ENCODE results near the gene ALOX5AP. TPM values are rescaled to one million over a fixed set of nuclear protein-coding genes. Genes with fewer than 3 reads are reported as not detected.

ALOX5AP gene
- total and polyA plus RNA-seq, 9 of the 15 experiments (the other 6 are each of a cell fraction or from before 2014, with no cell fraction given) = 0.31 TPM; not detected in 8

DNA sequence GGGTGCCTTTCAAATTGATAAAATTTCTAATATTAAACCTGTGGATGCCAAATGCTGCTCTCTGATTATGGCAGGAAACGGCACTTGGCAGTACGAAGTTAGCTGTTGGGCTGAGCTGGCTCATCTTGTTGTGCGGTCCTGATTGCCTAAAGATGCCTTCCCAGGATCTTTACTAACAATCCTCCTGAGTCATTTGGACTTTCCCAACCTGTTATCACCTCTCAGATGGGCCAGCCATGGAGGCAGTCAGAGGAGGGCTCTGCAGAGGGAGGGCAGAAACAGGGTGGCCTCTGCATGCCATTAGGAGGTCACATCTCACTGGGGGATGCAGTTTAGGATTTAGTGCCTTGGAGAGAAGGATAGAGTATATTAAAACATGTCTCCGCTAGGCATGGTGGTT lies 27.3 kb downstream of the ALOX5AP start:
- H3K4me2 ChIP-seq (ENCODE audit: insufficient read depth, low read length) = no peak overlapping the region
- no peak for ATAC-seq
- no peak for DNase-seq (ENCODE audit: extremely low read depth in 1 of 4, low spot score in 3 of 4)
- intact Hi-C loops (cut with micrococcal nuclease) = no loop called here
- H3K9me1 ChIP-seq (ENCODE audit: control insufficient read depth, insufficient read depth, low read length) = no peaks in the 10 kb centered on the region
- H3K4me3 ChIP-seq = no peak overlapping the region
- H4K20me1 ChIP-seq (replicated peaks; ENCODE audit: control insufficient read depth, insufficient read depth, low read length) = no peaks in the 10 kb centered on the region; the same call in 1 of the 2 replicates
- no peak for FAIRE-seq
- no peaks in the 10 kb centered on the region for H3K79me2 ChIP-seq (ENCODE audit: control insufficient read depth, insufficient read depth, low read length)
- CTCF ChIA-PET (ENCODE audit: low intra/inter-chr PET ratio) = no interaction called here
- H3K9ac ChIP-seq (ENCODE audit: insufficient read depth in 1 of 2, low read depth in 2 of 2, low read length in 2 of 2) = no peak overlapping the region
- no peak overlapping the region for H2AFZ ChIP-seq (ENCODE audit: low read depth, low read length)
- 11% methylated on average over 4 of the region's 4 CpGs for WGBS (ENCODE audit: insufficient coverage, low coverage, missing lambda C conversion rate)
- H3K36me3 ChIP-seq (ENCODE audit: control insufficient read depth, insufficient read depth, low read length) = no peaks in the 10 kb centered on the region
- H3K9me3 ChIP-seq (replicated peaks; ENCODE audit: control insufficient read depth, insufficient read depth, low read depth, low read length) = no peaks in the 10 kb centered on the region
- TF ChIP-seq CEBPG (CRISPR knock-in tag; IDR thresholded peaks at IDR 0.05) (no peak), CEBPG (tag; conservative IDR thresholded peaks at IDR 0.05 in 1 of 2, IDR thresholded peaks at IDR 0.05 in 1 of 2) (no peak)
- in situ Hi-C loops (cut with MboI) = no loop called here
- POLR2A ChIA-PET = interaction anchor here (0.6 kb wide), 1 partner anchor 15 kb away, joined by 4 read pairs; no protein-coding TSS in a partner anchor
- BruUV-seq (replicated peaks) = no TSS peak
- no peak overlapping the region for H3K27ac ChIP-seq (ENCODE audit: extremely low read depth, low read depth, low read length)
- H3K4me1 ChIP-seq (replicated peaks in 1 of 2; ENCODE audit: control insufficient read depth in 2 of 2, insufficient read depth in 2 of 2, low read length in 2 of 2) = no peaks in the 10 kb centered on the region
- no peaks in the 10 kb centered on the region; a peak in 4 of 5 replicates for H3K27me3 ChIP-seq (ENCODE audit: control insufficient read depth in 2 of 2, insufficient read depth in 2 of 2, low read length in 2 of 2)

DNA sequence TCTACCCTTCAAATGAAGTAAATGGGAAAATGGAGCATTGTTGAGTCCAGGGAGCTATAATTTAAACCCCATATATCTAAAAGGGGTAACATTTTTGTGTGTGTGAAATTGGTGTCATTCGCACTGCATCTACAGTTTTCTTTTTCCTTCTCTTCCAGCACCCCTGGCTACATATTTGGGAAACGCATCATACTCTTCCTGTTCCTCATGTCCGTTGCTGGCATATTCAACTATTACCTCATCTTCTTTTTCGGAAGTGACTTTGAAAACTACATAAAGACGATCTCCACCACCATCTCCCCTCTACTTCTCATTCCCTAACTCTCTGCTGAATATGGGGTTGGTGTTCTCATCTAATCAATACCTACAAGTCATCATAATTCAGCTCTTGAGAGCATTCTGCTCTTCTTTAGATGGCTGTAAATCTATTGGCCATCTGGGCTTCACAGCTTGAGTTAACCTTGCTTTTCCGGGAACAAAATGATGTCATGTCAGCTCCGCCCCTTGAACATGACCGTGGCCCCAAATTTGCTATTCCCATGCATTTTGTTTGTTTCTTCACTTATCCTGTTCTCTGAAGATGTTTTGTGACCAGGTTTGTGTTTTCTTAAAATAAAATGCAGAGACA lies 28.6 kb downstream of the ALOX5AP start:
- Histone ChIP-seq H3K9me1 (ENCODE audit: control insufficient read depth, insufficient read depth, low read length) (no peaks in the 10 kb centered on the region), H3K36me3 (ENCODE audit: control insufficient read depth, insufficient read depth, low read length) (no peaks in the 10 kb centered on the region), H3K79me2 (ENCODE audit: control insufficient read depth, insufficient read depth, low read length) (no peaks in the 10 kb centered on the region), H3K27me3 (ENCODE audit: control insufficient read depth in 2 of 2, insufficient read depth in 2 of 2, low read length in 2 of 2) (no peaks in the 10 kb centered on the region; a peak in 4 of 5 replicates), H3K4me2 (ENCODE audit: insufficient read depth, low read length) (no peak overlapping the region), H3K27ac (ENCODE audit: extremely low read depth, low read depth, low read length) (no peak overlapping the region), H3K4me3 (no peak overlapping the region), H3K9ac (ENCODE audit: insufficient read depth in 1 of 2, low read depth in 2 of 2, low read length in 2 of 2) (no peak overlapping the region), H3K9me3 (replicated peaks; ENCODE audit: control insufficient read depth, insufficient read depth, low read depth, low read length) (no peaks in the 10 kb centered on the region), H2AFZ (ENCODE audit: low read depth, low read length) (no peak overlapping the region), H3K4me1 (replicated peaks in 1 of 2; ENCODE audit: control insufficient read depth in 2 of 2, insufficient read depth in 2 of 2, low read length in 2 of 2) (no peaks in the 10 kb centered on the region), H4K20me1 (replicated peaks; ENCODE audit: control insufficient read depth, insufficient read depth, low read length) (no peaks in the 10 kb centered on the region)
- no peak for DNase-seq (ENCODE audit: extremely low read depth in 1 of 4, low spot score in 3 of 4)
- BruUV-seq (replicated peaks) = no TSS peak
- intact Hi-C loops (cut with micrococcal nuclease) (no loop called here), in situ Hi-C loops (cut with MboI) (no loop called here)
- TF ChIP-seq SUPT5H (IDR thresholded peaks at IDR 0.05) = no peak
- peak; percentile 37; the same call in 1 of the 2 replicates for TF ChIP-seq ATF7 (IDR thresholded peaks at IDR 0.05)
- TF ChIP-seq, protein P1, sequence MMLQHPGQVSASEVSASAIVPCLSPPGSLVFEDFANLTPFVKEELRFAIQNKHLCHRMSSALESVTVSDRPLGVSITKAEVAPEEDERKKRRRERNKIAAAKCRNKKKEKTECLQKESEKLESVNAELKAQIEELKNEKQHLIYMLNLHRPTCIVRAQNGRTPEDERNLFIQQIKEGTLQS (IDR thresholded peaks at IDR 0.05) = peak; percentile 7; the same call in 1 of the 2 replicates
- TF ChIP-seq, protein P1 (CRISPR knock-in tag; conservative IDR thresholded peaks at IDR 0.05) = no peak
- peak; percentile 3; the same call in 1 of the 2 replicates for TF ChIP-seq JUND (IDR thresholded peaks at IDR 0.05; ENCODE audit: borderline replicate concordance, low read depth, low read length)
- no peak for TF ChIP-seq JUND (tag; IDR thresholded peaks at IDR 0.05; ENCODE audit: borderline replicate concordance, low read depth, low read length)
- FAIRE-seq = no peak
- ChIA-PET CTCF (ENCODE audit: low intra/inter-chr PET ratio) (no interaction called here), POLR2A (no interaction called here)
- WGBS (ENCODE audit: insufficient coverage, low coverage, missing lambda C conversion rate) = 4% methylated on average over 7 of the region's 8 CpGs
- no peak for ATAC-seq

Measured in K562 (cell line).